GM12878 (cell line): ENCODE data around the gene RAP1GAP2. TPM values are rescaled to one million over a fixed set of nuclear protein-coding genes. Genes with fewer than 3 reads are reported as not detected.

ENCODE experiments used
- ATAC-seq: fragments of 200-7000 bp; cut with Tn5 transposase; 3 replicates; pipeline ENCODE4 v1.9.1; 2020; ENCODE audit warnings: mild to moderate bottlenecking, moderate library complexity
- BruUV-seq: library from RNA; stranded (reverse); fragments of 400-500 nt; replicated peaks from 2 replicates; lab custom pipeline; 2021; lab: Mats Ljungman, UMichigan
- CTCF ChIA-PET: fragments of 300-600 bp; sonication (Branson Sonifier 250); formaldehyde crosslinking; extraction: SDS; loops from one replicate; lab custom pipeline; 2021; ENCODE audit warnings: inconsistent platforms; lab: Yijun Ruan, JAX
- POLR2A ChIA-PET: fragments of 350-600 bp; formaldehyde crosslinking; extraction: SDS; loops from one replicate; lab custom pipeline; 2021; ENCODE audit warnings: inconsistent platforms; lab: Charles Lee
- RAD21 ChIA-PET: fragments of 300-600 bp; sonication (Branson Sonifier 250); formaldehyde crosslinking; loops from one replicate; lab custom pipeline; 2023; ENCODE audit warnings: antibody characterized with exemption; ENCODE audit not compliant: unreplicated experiment; lab: Charles Lee
- SMC1A ChIA-PET: fragments of 300-600 bp; sonication (Branson Sonifier 250); formaldehyde crosslinking; loops from one replicate; lab custom pipeline; 2023; ENCODE audit not compliant: unreplicated experiment, uncharacterized antibody; lab: Charles Lee
- DNase-seq: peaks from one replicate; pipeline ENCODE4 v3.0.0-alpha.2; 2011; ENCODE audit warnings: low read depth, low spot score
- FAIRE-seq: peaks from 3 replicates; lab custom pipeline; 2011; peaks lifted over from hg19 to GRCh38; lab: Jason Lieb, UNC
- H2AFZ ChIP-seq: 2 replicates; pipeline ENCODE4 v1.6.0; 2011; ENCODE audit warnings: low read depth, low read length, control low read depth; ENCODE audit not compliant: control insufficient read depth
- H3K27ac ChIP-seq: 2 replicates; pipeline ENCODE4 v1.5.1; 2011; ENCODE audit warnings: control low read depth; ENCODE audit not compliant: control insufficient read depth, insufficient read depth
- H3K27me3 ChIP-seq, 2 experiments: replicated peaks in 1 of 2; 2 replicates each; pipeline versions ENCODE4 v1.6.0 to v1.6.1; 2011; ENCODE audit warnings: low read length in 1 of 2; ENCODE audit not compliant: control insufficient read depth in 2 of 2, insufficient read depth in 2 of 2
- H3K36me3 ChIP-seq, 2 experiments: 2 replicates each; pipeline ENCODE4 v1.5.1; 2011; ENCODE audit warnings: low read length in 1 of 2; ENCODE audit not compliant: control insufficient read depth in 2 of 2, insufficient read depth in 2 of 2
- H3K4me1 ChIP-seq: 2 replicates; pipeline ENCODE4 v1.6.1; 2011; ENCODE audit warnings: mild to moderate bottlenecking, low read length, moderate library complexity, mixed read lengths; ENCODE audit not compliant: control insufficient read depth, insufficient read depth
- H3K4me2 ChIP-seq: 2 replicates; pipeline ENCODE4 v1.6.0; 2011; ENCODE audit warnings: control low read depth; ENCODE audit not compliant: control insufficient read depth, insufficient read depth
- H3K4me3 ChIP-seq: fragments of 200-600 bp; sonication (generic); 2 replicates; pipeline ENCODE4 v1.5.1; 2016
- H3K79me2 ChIP-seq: 2 replicates; pipeline ENCODE4 v1.6.0; 2011; ENCODE audit warnings: low read length; ENCODE audit not compliant: control insufficient read depth, insufficient read depth
- H3K9ac ChIP-seq: 2 replicates; pipeline ENCODE4 v1.8.0; 2011; ENCODE audit warnings: low read length, control low read depth, mixed read lengths; ENCODE audit not compliant: control insufficient read depth, insufficient read depth
- H3K9me3 ChIP-seq: replicated peaks from 3 replicates; pipeline ENCODE4 v1.5.1; 2011; ENCODE audit warnings: mild to moderate bottlenecking, low read length; ENCODE audit not compliant: control insufficient read depth, insufficient read depth
- H4K20me1 ChIP-seq: 2 replicates; pipeline ENCODE4 v1.6.0; 2011; ENCODE audit not compliant: control insufficient read depth, insufficient read depth
- BHLHE40 ChIP-seq, 2 experiments: fragments of 450-650 bp in 1 of 2; IDR thresholded peaks; 2 replicates each; pipeline ENCODE4 v1.6.1; 2011 to 2017; ENCODE audit warnings: low read depth in 2 of 2, borderline replicate concordance in 1 of 2, improper control_type of control experiment in 1 of 2, low read length in 1 of 2, mild to moderate bottlenecking in 1 of 2
- EP300 ChIP-seq, 2 experiments: fragments of 150-350 bp in 1 of 2; IDR thresholded peaks; 2 replicates each; pipeline ENCODE4 v1.6.1; 2011 to 2012; ENCODE audit warnings: low read depth in 2 of 2, low read length in 2 of 2, borderline replicate concordance in 1 of 2, improper control_type of control experiment in 1 of 2, inconsistent platforms in 1 of 2; ENCODE audit not compliant: control insufficient read depth in 1 of 2
- FOXM1 ChIP-seq: IDR thresholded peaks from 2 replicates; pipeline ENCODE4 v1.6.1; 2012; ENCODE audit warnings: low read depth, mild to moderate bottlenecking, inconsistent platforms, low read length, moderate library complexity
- MYB ChIP-seq: fragments of 150-350 bp; IDR thresholded peaks from 2 replicates; pipeline ENCODE4 v1.6.1; 2014; ENCODE audit warnings: mild to moderate bottlenecking, low read depth, low read length, borderline replicate concordance
- PAX8 ChIP-seq: fragments of 450-650 bp; IDR thresholded peaks from 2 replicates; pipeline ENCODE4 v1.6.1; 2017; ENCODE audit warnings: mild to moderate bottlenecking, moderate library complexity
- STAT3 ChIP-seq: IDR thresholded peaks from 2 replicates; pipeline ENCODE4 v1.6.1; 2011; ENCODE audit warnings: low read depth, low read length, improper control_type of control experiment
- TAF1 ChIP-seq: IDR thresholded peaks from 2 replicates; pipeline ENCODE4 v1.6.1; 2011; ENCODE audit warnings: mild to moderate bottlenecking, low read depth, low read length, borderline replicate concordance
- ZBED1 ChIP-seq: IDR thresholded peaks from 2 replicates; pipeline ENCODE4 v1.6.1; 2016; ENCODE audit warnings: borderline replicate concordance
- ZNF384 ChIP-seq: IDR thresholded peaks from 2 replicates; pipeline ENCODE4 v1.6.1; 2012; ENCODE audit warnings: low read depth, mild to moderate bottlenecking, low read length, improper control_type of control experiment, borderline replicate concordance
- WGBS: methylation state at CpG from one replicate; pipeline ENCODE4 v1.1.6; 2016; ENCODE audit warnings: low lambda C conversion rate; ENCODE audit not compliant: insufficient replicate concordance, insufficient coverage; ENCODE audit errors: missing lambda C conversion rate; 5-methylcytosine and 5-hydroxymethylcytosine counted together
- in situ Hi-C: fragments of 300-500 bp; cut with MboI; formaldehyde crosslinking; loops from 9 replicates; pipeline ENCODE4 v1.14.3; 2018; ENCODE audit warnings: mixed read lengths
- intact Hi-C: fragments of 100-400 bp; cut with micrococcal nuclease; formaldehyde crosslinking; loops from one replicate; pipeline ENCODE4 v1.14.2; 2022; ENCODE audit not compliant: unreplicated experiment
- polyA plus RNA-seq, 11 experiments: library from polyadenylated mRNA; depleted of rRNA in 4 of 11; unstranded in 6 of 11; stranded (reverse) in 5 of 11; fragments of >200 nt; fragmentation: Nextera tagmentation in 4 of 11; fragmentation: Illumina TruSeq in 1 of 11; extraction: Ambion mirVana in 4 of 11; extraction: Trizol in 1 of 11; gene quantifications; 1 replicate in 1 of 11; 2 replicates in 10 of 11; pipeline versions ENCODE4 v1.2.1 to v1.2.3, GENCODE V29; 2011 to 2016; ENCODE audit warnings: inconsistent platforms in 2 of 11, missing spikeins in 2 of 11, low read depth in 1 of 11
- total RNA-seq, 4 experiments: library from RNA; depleted of rRNA in 3 of 4; stranded (reverse); fragments of >200 nt in 3 of 4; fragmentation: Illumina TruSeq in 1 of 4; extraction: Trizol in 1 of 4; gene quantifications; 2 replicates each; pipeline versions ENCODE4 v1.2.1 to v1.2.3, GENCODE V29; 2013 to 2021
- TF ChIP-seq, protein P1 (sequence below): fragments of 450-650 bp; IDR thresholded peaks from 2 replicates; pipeline ENCODE4 v1.6.1; 2018; ENCODE audit warnings: borderline replicate concordance, mild to moderate bottlenecking; ENCODE audit not compliant: partially characterized antibody
- TF ChIP-seq, protein P2 (sequence below): IDR thresholded peaks from 2 replicates; pipeline ENCODE4 v1.6.1; 2011; ENCODE audit warnings: low read depth, mild to moderate bottlenecking, low read length, moderate library complexity, borderline replicate concordance; ENCODE audit errors: extremely low read depth

RAP1GAP2 gene
- total and polyA plus RNA-seq, 10 of the 15 experiments (the other 5 are each of a cell fraction or from before 2014, with no cell fraction given) = 0.03 to 0.95 (median 0.49) TPM; not detected in 2

DNA sequence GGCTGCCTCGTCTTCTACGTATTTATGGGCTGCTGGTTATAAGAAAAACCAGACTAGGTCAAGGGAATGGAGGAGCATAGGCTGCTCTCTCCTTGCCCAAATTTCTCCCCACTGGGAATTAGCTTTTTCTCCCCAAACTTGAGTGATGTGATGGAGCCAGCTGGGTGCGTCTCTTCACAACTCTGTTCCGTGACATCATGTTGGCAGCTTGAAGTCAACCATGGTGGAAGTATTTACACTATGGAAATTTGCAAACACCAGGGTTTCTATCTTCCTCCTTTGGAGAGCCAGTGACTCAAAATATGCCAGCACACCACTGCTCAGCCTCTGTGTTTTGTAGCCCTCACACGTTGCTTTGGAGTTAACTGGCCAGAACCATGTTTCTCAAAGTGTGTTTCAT, 189.1 kb downstream of the RAP1GAP2 start:
- Histone ChIP-seq H3K4me3 (no peak overlapping the region), H4K20me1 (no peaks in the 10 kb centered on the region), H3K4me2 (no peak overlapping the region), H3K9ac (no peak overlapping the region), H3K9me3 (no peaks in the 10 kb centered on the region), H3K36me3 (no peaks in the 10 kb centered on the region)
- ChIA-PET POLR2A (no interaction called here), RAD21 (no interaction called here), SMC1A (no interaction called here)
- FAIRE-seq (no peak), DNase-seq (no peak)
- no TSS peak for BruUV-seq
- 59% methylated on average over 5 of the region's 5 CpGs for WGBS
- TF ChIP-seq ZBED1 = no peak
- TF ChIP-seq FOXM1 = no peak
- TF ChIP-seq EP300 (IDR thresholded peaks at IDR 0.05; ENCODE audit: borderline replicate concordance in 1 of 2, control insufficient read depth in 1 of 2, low read depth in 2 of 2, low read length in 2 of 2) = no peak
- TF ChIP-seq, protein P1, sequence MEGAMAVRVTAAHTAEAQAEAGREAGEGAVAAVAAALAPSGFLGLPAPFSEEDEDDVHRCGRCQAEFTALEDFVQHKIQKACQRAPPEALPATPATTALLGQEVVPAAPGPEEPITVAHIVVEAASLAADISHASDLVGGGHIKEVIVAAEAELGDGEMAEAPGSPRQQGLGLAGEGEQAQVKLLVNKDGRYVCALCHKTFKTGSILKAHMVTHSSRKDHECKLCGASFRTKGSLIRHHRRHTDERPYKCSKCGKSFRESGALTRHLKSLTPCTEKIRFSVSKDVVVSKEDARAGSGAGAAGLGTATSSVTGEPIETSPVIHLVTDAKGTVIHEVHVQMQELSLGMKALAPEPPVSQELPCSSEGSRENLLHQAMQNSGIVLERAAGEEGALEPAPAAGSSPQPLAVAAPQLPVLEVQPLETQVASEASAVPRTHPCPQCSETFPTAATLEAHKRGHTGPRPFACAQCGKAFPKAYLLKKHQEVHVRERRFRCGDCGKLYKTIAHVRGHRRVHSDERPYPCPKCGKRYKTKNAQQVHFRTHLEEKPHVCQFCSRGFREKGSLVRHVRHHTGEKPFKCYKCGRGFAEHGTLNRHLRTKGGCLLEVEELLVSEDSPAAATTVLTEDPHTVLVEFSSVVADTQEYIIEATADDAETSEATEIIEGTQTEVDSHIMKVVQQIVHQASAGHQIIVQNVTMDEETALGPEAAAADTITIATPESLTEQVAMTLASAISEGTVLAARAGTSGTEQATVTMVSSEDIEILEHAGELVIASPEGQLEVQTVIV = no peak
- TF ChIP-seq ZNF384 = no peak
- TF ChIP-seq BHLHE40 (IDR thresholded peaks at IDR 0.05; ENCODE audit: borderline replicate concordance in 1 of 2, low read depth in 2 of 2, low read length in 1 of 2) = no peak
- TF ChIP-seq TAF1 = no peak
- no peak for TF ChIP-seq MYB
- TF ChIP-seq PAX8 = no peak
- TF ChIP-seq, protein P2, sequence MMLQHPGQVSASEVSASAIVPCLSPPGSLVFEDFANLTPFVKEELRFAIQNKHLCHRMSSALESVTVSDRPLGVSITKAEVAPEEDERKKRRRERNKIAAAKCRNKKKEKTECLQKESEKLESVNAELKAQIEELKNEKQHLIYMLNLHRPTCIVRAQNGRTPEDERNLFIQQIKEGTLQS = no peak
- no peak for TF ChIP-seq STAT3
- TF ChIP-seq, all 136 proteins: peak for 0
- Histone ChIP-seq H2AFZ (no peak overlapping the region), H3K27me3 (no peaks in the 10 kb centered on the region; a peak in 1 of 4 replicates), H3K4me1 (no peaks in the 10 kb centered on the region), H3K27ac (no peak overlapping the region), H3K79me2 (no peaks in the 10 kb centered on the region)
- intact Hi-C loops = no loop called here
- ATAC-seq = no peak
- CTCF ChIA-PET = interaction anchor here (1.4 kb wide), 1 partner anchor 10 kb away, joined by 3 read pairs; no protein-coding TSS in a partner anchor
- in situ Hi-C loops = no loop called here
